NB4 (cell line): Measurements from ENCODE around the gene MYO1D.

ENCODE experiments used
- MYC ChIP-seq: IDR thresholded peaks from 2 replicates; pipeline ENCODE4 v1.6.1; 2011; ENCODE audit warnings: low read depth, low read length
- POLR2A ChIP-seq: IDR thresholded peaks from 2 replicates; pipeline ENCODE4 v1.6.1; 2011; ENCODE audit warnings: mild to moderate bottlenecking; ENCODE audit not compliant: insufficient read length; ENCODE audit errors: extremely low read depth
- TF ChIP-seq, protein P1 (sequence below): IDR thresholded peaks from 2 replicates; pipeline ENCODE4 v1.6.1; 2011; ENCODE audit warnings: low read depth, low read length
- TF ChIP-seq, protein P2 (sequence below): IDR thresholded peaks from one replicate; pipeline ENCODE4 v1.5.1; 2012; ENCODE audit warnings: low read depth, low read length

DNA sequence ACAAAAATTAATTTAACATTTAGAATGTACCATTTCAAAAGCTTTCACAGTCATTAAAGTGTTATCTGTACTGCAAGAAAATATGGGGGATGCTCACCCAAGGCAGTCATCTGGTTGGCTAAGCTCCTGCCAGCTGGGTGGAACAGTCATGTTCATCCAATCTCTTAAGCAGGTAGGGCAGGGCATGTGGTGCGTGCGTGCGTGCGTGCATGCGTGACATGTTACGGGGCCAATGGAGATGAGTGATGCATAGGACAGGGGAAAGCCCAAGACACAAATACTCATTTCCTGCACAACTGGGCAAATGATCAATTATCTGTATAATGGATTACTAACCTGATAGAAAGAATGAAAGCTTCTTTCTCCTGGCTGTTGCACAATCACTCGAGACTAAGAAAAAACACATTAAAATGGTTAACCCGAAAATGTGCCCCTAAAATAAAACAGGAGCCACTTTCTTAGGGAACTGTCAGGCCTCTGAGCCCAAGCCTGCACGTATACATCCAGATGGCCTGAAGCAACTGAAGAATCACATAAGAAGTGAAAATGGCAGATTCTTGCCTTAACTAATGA lies 104.4 kb downstream of the MYO1D start:
- TF ChIP-seq, protein P1, sequence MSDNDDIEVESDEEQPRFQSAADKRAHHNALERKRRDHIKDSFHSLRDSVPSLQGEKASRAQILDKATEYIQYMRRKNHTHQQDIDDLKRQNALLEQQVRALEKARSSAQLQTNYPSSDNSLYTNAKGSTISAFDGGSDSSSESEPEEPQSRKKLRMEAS = no peak
- TF ChIP-seq POLR2A (no peak), MYC (no peak)
- TF ChIP-seq, protein P2, sequence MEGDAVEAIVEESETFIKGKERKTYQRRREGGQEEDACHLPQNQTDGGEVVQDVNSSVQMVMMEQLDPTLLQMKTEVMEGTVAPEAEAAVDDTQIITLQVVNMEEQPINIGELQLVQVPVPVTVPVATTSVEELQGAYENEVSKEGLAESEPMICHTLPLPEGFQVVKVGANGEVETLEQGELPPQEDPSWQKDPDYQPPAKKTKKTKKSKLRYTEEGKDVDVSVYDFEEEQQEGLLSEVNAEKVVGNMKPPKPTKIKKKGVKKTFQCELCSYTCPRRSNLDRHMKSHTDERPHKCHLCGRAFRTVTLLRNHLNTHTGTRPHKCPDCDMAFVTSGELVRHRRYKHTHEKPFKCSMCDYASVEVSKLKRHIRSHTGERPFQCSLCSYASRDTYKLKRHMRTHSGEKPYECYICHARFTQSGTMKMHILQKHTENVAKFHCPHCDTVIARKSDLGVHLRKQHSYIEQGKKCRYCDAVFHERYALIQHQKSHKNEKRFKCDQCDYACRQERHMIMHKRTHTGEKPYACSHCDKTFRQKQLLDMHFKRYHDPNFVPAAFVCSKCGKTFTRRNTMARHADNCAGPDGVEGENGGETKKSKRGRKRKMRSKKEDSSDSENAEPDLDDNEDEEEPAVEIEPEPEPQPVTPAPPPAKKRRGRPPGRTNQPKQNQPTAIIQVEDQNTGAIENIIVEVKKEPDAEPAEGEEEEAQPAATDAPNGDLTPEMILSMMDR = no peak
